HEK293T (cell line): Measurements from ENCODE around the gene ASPG.

ENCODE experiments used
- CTCF ChIA-PET: fragments of 350-600 bp; formaldehyde crosslinking; extraction: SDS; loops from one replicate; lab custom pipeline; 2021; ENCODE audit warnings: antibody characterized with exemption, inconsistent platforms; lab: Yijun Ruan, JAX
- POLR2A ChIA-PET: fragments of 350-600 bp; formaldehyde crosslinking; extraction: SDS; loops from one replicate; lab custom pipeline; 2020; ENCODE audit warnings: antibody characterized with exemption, inconsistent platforms; lab: Yijun Ruan, JAX
- DNase-seq: peaks from one replicate; pipeline ENCODE4 v3.0.0; 2012; ENCODE audit warnings: mixed read lengths; ENCODE audit errors: extremely low spot score
- ARNT ChIP-seq: fragments of 450-650 bp; IDR thresholded peaks from 2 replicates; pipeline ENCODE4 v1.6.1; 2017; ENCODE audit warnings: mild to moderate bottlenecking
- BHLHE40 ChIP-seq: fragments of 450-650 bp; IDR thresholded peaks from 2 replicates; pipeline ENCODE4 v1.6.1; 2016; ENCODE audit warnings: mild to moderate bottlenecking, moderate library complexity, borderline replicate concordance
- CTBP1 ChIP-seq: fragments of 450-650 bp; IDR thresholded peaks from 2 replicates; pipeline ENCODE4 v1.6.1; 2016; ENCODE audit warnings: borderline replicate concordance
- ELF4 ChIP-seq: fragments of 450-650 bp; IDR thresholded peaks from 2 replicates; pipeline ENCODE4 v1.6.1; 2017; ENCODE audit warnings: antibody characterized with exemption
- FOXA1 ChIP-seq: fragments of 450-650 bp; IDR thresholded peaks from 2 replicates; pipeline ENCODE4 v1.6.1; 2016; ENCODE audit warnings: mild to moderate bottlenecking
- FOXK2 ChIP-seq: fragments of 450-650 bp; IDR thresholded peaks from 2 replicates; pipeline ENCODE4 v1.6.1; 2016; ENCODE audit warnings: mild to moderate bottlenecking
- FOXM1 ChIP-seq: fragments of 450-650 bp; IDR thresholded peaks from 2 replicates; pipeline ENCODE4 v1.6.1; 2017; ENCODE audit warnings: mild to moderate bottlenecking, borderline replicate concordance
- HDGF ChIP-seq: fragments of 450-650 bp; IDR thresholded peaks from 2 replicates; pipeline ENCODE4 v1.6.1; 2017; ENCODE audit warnings: antibody characterized with exemption, borderline replicate concordance
- L3MBTL2 ChIP-seq: fragments of 450-650 bp; conservative IDR thresholded peaks from 2 replicates; pipeline ENCODE4 v1.6.1; 2016; ENCODE audit warnings: mild to moderate bottlenecking
- LEF1 ChIP-seq: fragments of 450-650 bp; IDR thresholded peaks from 2 replicates; pipeline ENCODE4 v1.6.1; 2017; ENCODE audit warnings: mild to moderate bottlenecking, borderline replicate concordance
- NFRKB ChIP-seq: fragments of 450-650 bp; IDR thresholded peaks from 2 replicates; pipeline ENCODE4 v1.6.1; 2016; ENCODE audit warnings: mild to moderate bottlenecking, moderate library complexity
- PKNOX1 ChIP-seq: fragments of 450-650 bp; IDR thresholded peaks from 2 replicates; pipeline ENCODE4 v1.6.1; 2016
- SP1 ChIP-seq: fragments of 450-650 bp; IDR thresholded peaks from 2 replicates; pipeline ENCODE4 v1.6.1; 2017
- SUZ12 ChIP-seq: fragments of 450-650 bp; IDR thresholded peaks from 2 replicates; pipeline ENCODE4 v1.6.1; 2016; ENCODE audit warnings: mild to moderate bottlenecking
- TARDBP ChIP-seq: fragments of 450-650 bp; IDR thresholded peaks from 2 replicates; pipeline ENCODE4 v1.6.1; 2016
- ZNF384 ChIP-seq: fragments of 450-650 bp; IDR thresholded peaks from 2 replicates; pipeline ENCODE4 v1.6.1; 2016

The ASPG gene

GRCh38 chr14:104091927-104092771 lies 6.6 kb downstream of the ASPG start:
- no peak for TF ChIP-seq TARDBP
- no peak for TF ChIP-seq BHLHE40
- no peak for TF ChIP-seq ELF4
- TF ChIP-seq HDGF = no peak
- no peak for TF ChIP-seq ARNT
- no peak for TF ChIP-seq L3MBTL2
- no peak for TF ChIP-seq SP1
- TF ChIP-seq FOXK2 = no peak
- no peak for TF ChIP-seq FOXA1
- no peak for TF ChIP-seq NFRKB
- no peak for TF ChIP-seq ZNF384
- ChIA-PET POLR2A (no interaction called here), CTCF (interaction anchor here (1.1 kb wide), 1 partner anchor 8 kb away, joined by 3 read pairs; no protein-coding TSS in a partner anchor)

GRCh38 chr14:104092931-104093365 lies 7.4 kb downstream of the ASPG start:
- no peak for TF ChIP-seq ARNT
- TF ChIP-seq ZNF384 = no peak
- no peak for TF ChIP-seq FOXM1
- no peak for TF ChIP-seq FOXA1
- TF ChIP-seq ELF4 = no peak
- no peak for TF ChIP-seq BHLHE40
- TF ChIP-seq LEF1 = no peak
- no peak for TF ChIP-seq NFRKB
- no peak for TF ChIP-seq HDGF
- no peak for TF ChIP-seq CTBP1
- TF ChIP-seq PKNOX1 = no peak
- TF ChIP-seq L3MBTL2 = no peak
- TF ChIP-seq TARDBP = no peak
- ChIA-PET POLR2A (no interaction called here), CTCF (interaction anchor here (1.1 kb wide), 1 partner anchor 8 kb away, joined by 3 read pairs; no protein-coding TSS in a partner anchor)
- DNase-seq = no peak

More at GRCh38 chr14:104091927-104092771, 6.6 kb downstream of the ASPG start:
- no peak for DNase-seq

- ChIA-PET CTCF (interaction anchor here (0.7 to 1.1 kb wide), 2 partner anchors 9 to 197 kb away, joined by 3 read pairs; no protein-coding TSS in a partner anchor), POLR2A (no interaction called here)
- TF ChIP-seq TARDBP = no peak
- TF ChIP-seq FOXA1 = no peak
- TF ChIP-seq CTBP1 = no peak
- no peak for TF ChIP-seq FOXM1
- no peak for TF ChIP-seq PKNOX1
- no peak for TF ChIP-seq SP1
- TF ChIP-seq HDGF = no peak
- TF ChIP-seq LEF1 = no peak
- TF ChIP-seq ELF4 = no peak
- no peak for TF ChIP-seq BHLHE40
- TF ChIP-seq ZNF384 = no peak
- no peak for TF ChIP-seq L3MBTL2
- TF ChIP-seq FOXK2 = no peak
- TF ChIP-seq NFRKB = no peak
- no peak for TF ChIP-seq ARNT
- no peak for TF ChIP-seq SUZ12
- DNase-seq = peak; percentile 25
Measured at GRCh38 chr14:104093366-104094055, 8.0 kb downstream of the ASPG start.

- ChIA-PET CTCF (interaction anchor here (0.5 to 0.7 kb wide), 2 partner anchors 196 to 234 kb away, joined by 3 to 5 read pairs; no protein-coding TSS in a partner anchor), POLR2A (no interaction called here)
- TF ChIP-seq PKNOX1 (no peak), ELF4 (no peak), FOXM1 (no peak), LEF1 (no peak), HDGF (no peak), TARDBP (no peak), ZNF384 (no peak), BHLHE40 (no peak), FOXA1 (no peak), NFRKB (no peak), CTBP1 (no peak), SP1 (no peak), L3MBTL2 (no peak), SUZ12 (no peak), ARNT (no peak), FOXK2 (no peak)
- no peak for DNase-seq
Measured at GRCh38 chr14:104094056-104094708, 8.7 kb downstream of the ASPG start.
